HepG2 (cell line): Measurements from ENCODE around the gene MAGI1. TPM values are rescaled to one million over a fixed set of nuclear protein-coding genes. Genes with fewer than 3 reads are reported as not detected.

Experiments used
- ATAC-seq: fragments of 200-7000 bp; cut with Tn5 transposase; 3 replicates; pipeline ENCODE4 v1.9.1; 2020; ENCODE audit warnings: mild to moderate bottlenecking, moderate library complexity
- BruUV-seq: library from RNA; stranded (reverse); fragments of 400-500 nt; replicated peaks from 2 replicates; lab custom pipeline; 2021; lab: Mats Ljungman, UMichigan
- CTCF ChIA-PET: fragments of 300-600 bp; formaldehyde crosslinking; extraction: SDS; loops from one replicate; lab custom pipeline; 2021; ENCODE audit warnings: low total read pairs, inconsistent platforms, low intra/inter-chr PET ratio; lab: Yijun Ruan, JAX
- POLR2A ChIA-PET: fragments of 350-600 bp; sonication (Branson Sonifier 250); formaldehyde crosslinking; loops from one replicate; lab custom pipeline; 2020; ENCODE audit warnings: antibody characterized with exemption, inconsistent platforms; lab: Yijun Ruan, JAX
- DNase-seq: peaks from one replicate; pipeline ENCODE4 v3.0.0-alpha.2; 2015; ENCODE audit warnings: low spot score
- FAIRE-seq: peaks from 3 replicates; lab custom pipeline; 2011; peaks lifted over from hg19 to GRCh38; lab: Jason Lieb, UNC
- H2AFZ ChIP-seq: one replicate; pipeline ENCODE4 v1.6.1; 2011; ENCODE audit warnings: low read length, inconsistent platforms
- H3K27ac ChIP-seq: fragments of 300-600 bp; 3 replicates; pipeline ENCODE4 v1.8.0; 2011; ENCODE audit warnings: mixed run types, mild to moderate bottlenecking, mixed read lengths, low read length, inconsistent platforms; ENCODE audit not compliant: insufficient read depth; ENCODE audit errors: extremely low read length
- H3K27me3 ChIP-seq, 2 experiments: fragments of 200-600 bp in 1 of 2; 2 replicates in 1 of 2; 3 replicates in 1 of 2; pipeline versions ENCODE4 v1.6.0 to v1.8.0; 2011; ENCODE audit warnings: low read length in 2 of 2, mild to moderate bottlenecking in 2 of 2, moderate library complexity in 2 of 2, inconsistent platforms in 1 of 2; ENCODE audit not compliant: insufficient read depth in 2 of 2, control insufficient read depth in 1 of 2
- H3K36me3 ChIP-seq, 2 experiments: fragments of 200-600 bp in 1 of 2; replicated peaks in 1 of 2; 2 replicates in 1 of 2; 3 replicates in 1 of 2; pipeline versions ENCODE4 v1.5.1 to v1.8.0; 2011; ENCODE audit warnings: low read length in 2 of 2, inconsistent platforms in 1 of 2; ENCODE audit not compliant: insufficient read depth in 2 of 2, control insufficient read depth in 1 of 2
- H3K4me1 ChIP-seq: 2 replicates; pipeline ENCODE4 v1.5.1; 2012; ENCODE audit warnings: low read length, inconsistent platforms; ENCODE audit not compliant: insufficient read depth
- H3K4me2 ChIP-seq: 2 replicates; pipeline ENCODE4 v1.6.0; 2011; ENCODE audit warnings: low read depth, low read length, inconsistent platforms
- H3K4me3 ChIP-seq, 3 experiments: fragments of 200-600 bp in 1 of 3; sonication (generic), shearing (Covaris generic) in 1 of 3; replicated peaks in 1 of 3; 2 replicates each; pipeline ENCODE4 v1.5.1; 2011 to 2016; ENCODE audit warnings: low read length in 3 of 3, inconsistent platforms in 2 of 3, low read depth in 2 of 3, mild to moderate bottlenecking in 2 of 3, control low read depth in 1 of 3, mixed read lengths in 1 of 3; ENCODE audit not compliant: insufficient read depth in 1 of 3
- H3K79me2 ChIP-seq: one replicate; pipeline ENCODE4 v1.6.1; 2011; ENCODE audit warnings: low read length, inconsistent platforms; ENCODE audit not compliant: insufficient read depth
- H3K9ac ChIP-seq: 2 replicates; pipeline ENCODE4 v1.6.0; 2011; ENCODE audit warnings: mild to moderate bottlenecking, low read depth, low read length, inconsistent platforms; ENCODE audit not compliant: insufficient read depth
- H3K9me3 ChIP-seq: 2 replicates; pipeline ENCODE4 v1.5.1; 2012; ENCODE audit warnings: mild to moderate bottlenecking, low read length
- H4K20me1 ChIP-seq: 2 replicates; pipeline ENCODE4 v1.6.0; 2011; ENCODE audit warnings: inconsistent platforms, mild to moderate bottlenecking, low read length, moderate library complexity; ENCODE audit not compliant: insufficient read depth
- ATAD3A ChIP-seq: sonication (generic); formaldehyde crosslinking; IDR thresholded peaks from 2 replicates; pipeline ENCODE4 v1.4.0; 2020; ENCODE audit warnings: missing genetic modification reagents
- ATF7 ChIP-seq, 2 experiments: fragments of 450-650 bp in 1 of 2; sonication (generic) in 1 of 2; formaldehyde crosslinking in 1 of 2; IDR thresholded peaks; 2 replicates each; pipeline versions ENCODE4 v1.4.0 to v1.6.1; 2016 to 2020; ENCODE audit warnings: antibody characterized with exemption in 1 of 2, mild to moderate bottlenecking in 1 of 2, missing genetic modification reagents in 1 of 2
- FOXP1 ChIP-seq, 2 experiments: fragments of 450-650 bp in 1 of 2; IDR thresholded peaks; 2 replicates each; pipeline ENCODE4 v1.6.1; 2017 to 2018; ENCODE audit warnings: antibody characterized with exemption in 1 of 2
- IRF2 ChIP-seq: IDR thresholded peaks from 2 replicates; pipeline ENCODE4 v1.6.1; 2018; ENCODE audit warnings: missing genetic modification reagents, missing compliant biosample characterization
- MAFF ChIP-seq: IDR thresholded peaks from 2 replicates; pipeline ENCODE4 v1.6.1; 2011; ENCODE audit warnings: low read depth, low read length, improper control_type of control experiment
- MTA3 ChIP-seq: sonication (generic); formaldehyde crosslinking; IDR thresholded peaks from 2 replicates; pipeline ENCODE4 v1.4.0; 2020; ENCODE audit warnings: missing genetic modification reagents
- NFYB ChIP-seq: sonication (generic); formaldehyde crosslinking; IDR thresholded peaks from 2 replicates; pipeline ENCODE4 v1.4.0; 2020; ENCODE audit warnings: missing genetic modification reagents
- PAX8 ChIP-seq: sonication (generic); formaldehyde crosslinking; IDR thresholded peaks from 2 replicates; pipeline ENCODE4 v1.8.0; 2022; ENCODE audit warnings: mild to moderate bottlenecking, missing genetic modification reagents, borderline replicate concordance
- POGZ ChIP-seq: sonication (generic); formaldehyde crosslinking; IDR thresholded peaks from 2 replicates; pipeline ENCODE4 v1.4.0; 2020; ENCODE audit warnings: mild to moderate bottlenecking, missing genetic modification reagents
- POLR2AphosphoS2 ChIP-seq: IDR thresholded peaks from 2 replicates; pipeline ENCODE4 v1.6.1; 2011; ENCODE audit warnings: low read depth, low read length, improper control_type of control experiment
- ZBTB38 ChIP-seq: sonication (generic); formaldehyde crosslinking; IDR thresholded peaks from 2 replicates; pipeline ENCODE4 v1.5.1; 2020; ENCODE audit warnings: mild to moderate bottlenecking, missing genetic modification reagents
- ZNF121 ChIP-seq: sonication (generic); formaldehyde crosslinking; IDR thresholded peaks from 2 replicates; pipeline ENCODE4 v1.5.0; 2020; ENCODE audit warnings: mild to moderate bottlenecking, missing genetic modification reagents
- ZNF282 ChIP-seq: fragments of 450-650 bp; IDR thresholded peaks from 2 replicates; pipeline ENCODE4 v1.6.1; 2018; ENCODE audit not compliant: partially characterized antibody
- ZNF382 ChIP-seq: sonication (generic); formaldehyde crosslinking; IDR thresholded peaks from 2 replicates; pipeline ENCODE4 v1.5.0; 2020; ENCODE audit warnings: missing genetic modification reagents, mild to moderate bottlenecking, borderline replicate concordance
- ZNF652 ChIP-seq: IDR thresholded peaks from 2 replicates; pipeline ENCODE4 v1.6.1; 2016; ENCODE audit warnings: low read depth, borderline replicate concordance
- WGBS: methylation state at CpG from one replicate; pipeline ENCODE4 v1.1.6; 2017; ENCODE audit warnings: low lambda C conversion rate; 5-methylcytosine and 5-hydroxymethylcytosine counted together
- in situ Hi-C: cut with HindIII; loops from 2 replicates; pipeline ENCODE4 v1.10.0; 2017; ENCODE audit warnings: low pct_unique_long_range_greater_than_20kb; ENCODE audit not compliant: extremely low pct_ligation_motif_present
- intact Hi-C: fragments of 100-400 bp; cut with micrococcal nuclease; formaldehyde crosslinking; loops from one replicate; pipeline ENCODE4 v1.10.0; 2022; ENCODE audit not compliant: unreplicated experiment
- polyA plus RNA-seq, 8 experiments: library from polyadenylated mRNA; depleted of rRNA in 3 of 8; stranded (reverse) in 7 of 8; unstranded in 1 of 8; fragments of >200 nt; fragmentation: Illumina TruSeq in 4 of 8; extraction: Trizol in 4 of 8; gene quantifications; 2 replicates each; pipeline versions ENCODE4 v1.2.1 to v1.2.3, GENCODE V29; 2011 to 2016; ENCODE audit warnings: low read depth in 4 of 8, missing spikeins in 1 of 8, mixed read lengths in 1 of 8; ENCODE audit not compliant: insufficient read depth in 1 of 8
- total RNA-seq, 5 experiments: library from RNA; depleted of rRNA; stranded (reverse); fragments of >200 nt; fragmentation: Illumina TruSeq; extraction: Trizol; gene quantifications; 2 replicates each; pipeline ENCODE4 v1.2.3, GENCODE V29; 2016; ENCODE audit warnings: low read depth in 1 of 5
- TF ChIP-seq, protein P1 (sequence below): IDR thresholded peaks from 2 replicates; pipeline ENCODE4 v1.6.1; 2016
- TF ChIP-seq, protein P2 (sequence below): sonication (generic); formaldehyde crosslinking; IDR thresholded peaks from 2 replicates; pipeline ENCODE4 v1.5.0; 2020; ENCODE audit warnings: missing genetic modification reagents
- TF ChIP-seq, protein P3 (sequence below): IDR thresholded peaks from 2 replicates; pipeline ENCODE4 v1.6.1; 2016; ENCODE audit warnings: control low read depth
- TF ChIP-seq, protein P4 (sequence below): fragments of 450-650 bp; IDR thresholded peaks from 2 replicates; pipeline ENCODE4 v1.6.1; 2017

MAGI1 gene
- total and polyA plus RNA-seq, 2 of the 13 experiments (the other 11 are each of a cell fraction or from before 2014, with no cell fraction given): 22.2 to 26.0 TPM

DNA sequence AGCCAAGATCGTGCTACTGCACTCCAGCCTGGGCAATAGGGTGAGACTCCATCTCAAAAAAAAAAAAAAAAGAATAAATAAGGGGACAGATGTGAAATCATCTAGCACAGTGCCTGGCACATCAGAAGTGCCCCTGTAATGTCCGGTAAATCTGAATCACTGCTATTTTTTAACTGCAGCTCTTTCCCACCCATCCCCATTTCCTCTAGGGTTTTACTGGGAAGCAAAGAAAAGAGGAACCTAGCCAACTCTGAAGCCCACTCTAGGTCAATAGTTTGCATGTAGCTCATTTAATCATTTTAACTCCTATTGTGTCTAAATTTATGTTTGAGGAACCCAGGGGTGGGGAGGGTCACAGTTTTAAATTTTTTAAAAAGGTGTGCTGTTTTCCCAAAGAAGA, 26.0 kb downstream of the MAGI1 start (continued):
- TF ChIP-seq, protein P1, sequence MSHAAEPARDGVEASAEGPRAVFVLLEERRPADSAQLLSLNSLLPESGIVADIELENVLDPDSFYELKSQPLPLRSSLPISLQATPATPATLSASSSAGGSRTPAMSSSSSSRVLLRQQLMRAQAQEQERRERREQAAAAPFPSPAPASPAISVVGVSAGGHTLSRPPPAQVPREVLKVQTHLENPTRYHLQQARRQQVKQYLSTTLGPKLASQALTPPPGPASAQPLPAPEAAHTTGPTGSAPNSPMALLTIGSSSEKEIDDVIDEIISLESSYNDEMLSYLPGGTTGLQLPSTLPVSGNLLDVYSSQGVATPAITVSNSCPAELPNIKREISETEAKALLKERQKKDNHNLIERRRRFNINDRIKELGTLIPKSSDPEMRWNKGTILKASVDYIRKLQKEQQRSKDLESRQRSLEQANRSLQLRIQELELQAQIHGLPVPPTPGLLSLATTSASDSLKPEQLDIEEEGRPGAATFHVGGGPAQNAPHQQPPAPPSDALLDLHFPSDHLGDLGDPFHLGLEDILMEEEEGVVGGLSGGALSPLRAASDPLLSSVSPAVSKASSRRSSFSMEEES (CRISPR knock-in tag): no peak
- TF ChIP-seq ZNF382 (no peak), NFYB (CRISPR knock-in tag) (no peak)
- TF ChIP-seq, protein P2, sequence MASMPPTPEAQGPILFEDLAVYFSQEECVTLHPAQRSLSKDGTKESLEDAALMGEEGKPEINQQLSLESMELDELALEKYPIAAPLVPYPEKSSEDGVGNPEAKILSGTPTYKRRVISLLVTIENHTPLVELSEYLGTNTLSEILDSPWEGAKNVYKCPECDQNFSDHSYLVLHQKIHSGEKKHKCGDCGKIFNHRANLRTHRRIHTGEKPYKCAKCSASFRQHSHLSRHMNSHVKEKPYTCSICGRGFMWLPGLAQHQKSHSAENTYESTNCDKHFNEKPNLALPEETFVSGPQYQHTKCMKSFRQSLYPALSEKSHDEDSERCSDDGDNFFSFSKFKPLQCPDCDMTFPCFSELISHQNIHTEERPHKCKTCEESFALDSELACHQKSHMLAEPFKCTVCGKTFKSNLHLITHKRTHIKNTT (CRISPR knock-in tag): no peak
- TF ChIP-seq, protein P3, sequence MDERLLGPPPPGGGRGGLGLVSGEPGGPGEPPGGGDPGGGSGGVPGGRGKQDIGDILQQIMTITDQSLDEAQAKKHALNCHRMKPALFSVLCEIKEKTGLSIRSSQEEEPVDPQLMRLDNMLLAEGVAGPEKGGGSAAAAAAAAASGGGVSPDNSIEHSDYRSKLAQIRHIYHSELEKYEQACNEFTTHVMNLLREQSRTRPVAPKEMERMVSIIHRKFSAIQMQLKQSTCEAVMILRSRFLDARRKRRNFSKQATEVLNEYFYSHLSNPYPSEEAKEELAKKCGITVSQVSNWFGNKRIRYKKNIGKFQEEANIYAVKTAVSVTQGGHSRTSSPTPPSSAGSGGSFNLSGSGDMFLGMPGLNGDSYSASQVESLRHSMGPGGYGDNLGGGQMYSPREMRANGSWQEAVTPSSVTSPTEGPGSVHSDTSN: no peak

DNA sequence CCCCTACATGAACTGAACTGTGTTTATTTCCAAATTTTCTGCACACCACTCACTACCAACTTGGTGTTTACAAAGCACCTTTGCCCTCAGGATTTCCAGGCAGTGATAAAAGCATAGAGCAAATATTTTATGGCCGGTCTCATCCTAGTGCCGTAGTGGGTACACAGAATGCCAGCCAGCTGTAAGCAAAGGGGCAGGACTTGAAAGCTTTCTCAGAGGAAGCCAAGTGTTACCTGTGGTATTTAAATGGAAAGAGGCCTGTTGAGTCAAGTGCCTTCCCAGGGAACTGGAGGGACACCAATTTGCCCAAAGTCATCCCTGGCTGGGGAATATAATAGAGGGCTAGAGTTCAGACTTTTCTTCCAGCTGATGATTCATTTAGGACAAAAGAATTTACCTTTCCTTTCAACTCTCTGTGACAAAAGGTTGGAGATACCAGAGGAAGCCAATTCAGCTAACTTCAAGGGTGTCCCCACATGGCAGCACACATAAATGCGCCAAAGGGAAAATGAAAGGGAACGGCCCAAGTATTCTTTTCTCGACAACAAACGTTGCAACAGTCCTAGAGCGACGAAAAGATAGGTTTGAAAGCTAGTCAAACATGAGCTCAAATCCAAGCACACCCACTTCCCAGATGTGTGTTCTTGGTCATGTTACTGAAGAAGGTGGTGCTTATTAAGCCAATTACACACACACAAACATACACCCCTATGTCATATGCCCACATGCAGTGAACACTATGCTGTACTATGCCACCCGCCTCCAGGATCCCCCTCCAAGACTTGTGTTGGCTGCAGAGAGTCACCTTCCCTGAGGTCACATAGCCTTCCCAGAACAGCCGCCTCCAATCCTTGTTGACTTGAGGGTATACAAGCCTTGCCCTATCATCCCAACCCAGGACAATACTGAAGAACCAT, 27.7 kb downstream of the MAGI1 start:
- intact Hi-C loops (no loop called here), in situ Hi-C loops (no loop called here)
- H3K4me1 ChIP-seq: peaks cover 43% of the 10 kb centered on the region
- no peaks in the 10 kb centered on the region for H3K27me3 ChIP-seq
- no peak overlapping the region for H3K9ac ChIP-seq
- CTCF ChIA-PET: no interaction called here
- ATAC-seq (peak; percentile 52; the same call in 2 of the 3 replicates), DNase-seq (peak; percentile 44), FAIRE-seq (peak; percentile 42)
- no peaks in the 10 kb centered on the region for H3K9me3 ChIP-seq
- 67% methylated on average over 9 of the region's 10 CpGs for WGBS
- H3K4me2 ChIP-seq: peak overlapping the region; percentile 41
- no peak overlapping the region for H3K27ac ChIP-seq
- H3K4me3 ChIP-seq: no peak overlapping the region
- H3K79me2 ChIP-seq: peaks cover 90% of the 10 kb centered on the region
- H4K20me1 ChIP-seq: peaks cover 46% of the 10 kb centered on the region
- no peaks in the 10 kb centered on the region; a peak in 1 of 5 replicates for H3K36me3 ChIP-seq
- H2AFZ ChIP-seq: no peak overlapping the region
- POLR2A ChIA-PET: interaction anchor here (0.9 kb wide), 2 partner anchors 11 to 58 kb away, joined by 3 to 4 read pairs; no protein-coding TSS in a partner anchor
- no TSS peak for BruUV-seq
- no peak for TF ChIP-seq ATF7 (IDR thresholded peaks at IDR 0.05)
- TF ChIP-seq ATF7 (CRISPR knock-in tag; IDR thresholded peaks at IDR 0.05): no peak
- no peak for TF ChIP-seq ZNF282
- no peak for TF ChIP-seq PAX8 (CRISPR knock-in tag)
- TF ChIP-seq POGZ (CRISPR knock-in tag): no peak
- TF ChIP-seq FOXP1 (IDR thresholded peaks at IDR 0.05): no peak
- TF ChIP-seq FOXP1 (CRISPR knock-in tag; IDR thresholded peaks at IDR 0.05): peak; percentile 29; the same call in 1 of the 2 replicates
- TF ChIP-seq, protein P4, sequence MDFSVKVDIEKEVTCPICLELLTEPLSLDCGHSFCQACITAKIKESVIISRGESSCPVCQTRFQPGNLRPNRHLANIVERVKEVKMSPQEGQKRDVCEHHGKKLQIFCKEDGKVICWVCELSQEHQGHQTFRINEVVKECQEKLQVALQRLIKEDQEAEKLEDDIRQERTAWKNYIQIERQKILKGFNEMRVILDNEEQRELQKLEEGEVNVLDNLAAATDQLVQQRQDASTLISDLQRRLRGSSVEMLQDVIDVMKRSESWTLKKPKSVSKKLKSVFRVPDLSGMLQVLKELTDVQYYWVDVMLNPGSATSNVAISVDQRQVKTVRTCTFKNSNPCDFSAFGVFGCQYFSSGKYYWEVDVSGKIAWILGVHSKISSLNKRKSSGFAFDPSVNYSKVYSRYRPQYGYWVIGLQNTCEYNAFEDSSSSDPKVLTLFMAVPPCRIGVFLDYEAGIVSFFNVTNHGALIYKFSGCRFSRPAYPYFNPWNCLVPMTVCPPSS: no peak
- TF ChIP-seq POLR2AphosphoS2: no peak
- no peak for TF ChIP-seq MAFF
- no peak for TF ChIP-seq ZNF121 (CRISPR knock-in tag)
- no peak for TF ChIP-seq ZNF652
- no peak for TF ChIP-seq MTA3
- TF ChIP-seq IRF2 (CRISPR knock-in tag): no peak
- no peak for TF ChIP-seq ATAD3A (CRISPR knock-in tag)
- TF ChIP-seq ZBTB38: peak; percentile 35; the same call in 1 of the 2 replicates
